ENCODE results near the gene SLC35G6. TPM values are rescaled to one million over a fixed set of nuclear protein-coding genes. Genes with fewer than 3 reads are reported as not detected.

Gene SLC35G6
- total and polyA plus RNA-seq, 2 of the 13 experiments (the other 11 are each of a cell fraction or from before 2014, with no cell fraction given), result 0.07 TPM; not detected in 1

DNA sequence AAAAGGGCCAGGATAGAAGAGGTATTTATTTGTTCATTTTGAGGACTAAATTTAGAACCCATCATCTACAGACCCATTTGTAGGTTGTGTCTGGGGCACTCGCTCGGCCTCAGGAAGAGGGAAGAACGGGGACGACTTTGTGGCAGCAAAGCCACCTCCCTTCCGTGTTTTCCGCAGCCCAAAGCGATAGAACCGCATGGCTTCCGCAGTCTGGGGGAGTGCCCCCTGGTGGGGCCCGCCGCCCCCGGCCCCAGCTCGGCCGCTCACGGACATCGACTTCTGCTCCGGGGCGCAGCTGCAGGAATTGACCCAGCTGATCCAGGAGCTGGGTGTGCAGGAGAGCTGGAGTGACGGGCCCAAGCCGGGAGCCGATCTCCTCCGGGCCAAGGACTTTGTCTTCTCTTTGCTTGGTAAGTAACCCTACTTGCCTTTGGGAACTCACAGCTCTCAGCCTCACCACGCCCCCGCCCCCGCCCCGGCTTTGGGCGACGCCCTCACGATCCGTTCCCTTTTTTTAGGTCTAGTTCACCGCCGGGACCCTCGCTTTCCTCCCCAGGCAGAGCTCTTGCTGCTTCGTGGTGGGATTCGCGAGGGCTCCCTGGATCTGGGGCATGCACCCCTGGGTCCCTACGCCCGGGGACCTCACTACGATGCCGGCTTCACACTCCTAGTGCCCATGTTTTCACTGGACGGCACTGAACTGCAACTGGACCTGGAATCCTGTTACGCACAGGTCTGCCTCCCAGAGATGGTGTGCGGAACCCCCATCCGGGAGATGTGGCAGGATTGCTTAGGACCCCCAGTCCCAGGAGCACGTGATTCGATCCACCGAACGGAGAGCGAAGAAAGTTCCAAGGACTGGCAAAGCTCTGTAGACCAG, 45.3 kb upstream of the SLC35G6 start (continued):
- TF ChIP-seq, protein P1, sequence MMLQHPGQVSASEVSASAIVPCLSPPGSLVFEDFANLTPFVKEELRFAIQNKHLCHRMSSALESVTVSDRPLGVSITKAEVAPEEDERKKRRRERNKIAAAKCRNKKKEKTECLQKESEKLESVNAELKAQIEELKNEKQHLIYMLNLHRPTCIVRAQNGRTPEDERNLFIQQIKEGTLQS (CRISPR knock-in tag; IDR thresholded peaks at IDR 0.05), result no peak
- peak; percentile 27; the same call in 1 of the 2 replicates for TF ChIP-seq KDM5B (CRISPR knock-in tag; IDR thresholded peaks at IDR 0.05; ENCODE audit: borderline replicate concordance)
- TF ChIP-seq ZNF720 (CRISPR knock-in tag; IDR thresholded peaks at IDR 0.05), result no peak
- TF ChIP-seq, protein P2, sequence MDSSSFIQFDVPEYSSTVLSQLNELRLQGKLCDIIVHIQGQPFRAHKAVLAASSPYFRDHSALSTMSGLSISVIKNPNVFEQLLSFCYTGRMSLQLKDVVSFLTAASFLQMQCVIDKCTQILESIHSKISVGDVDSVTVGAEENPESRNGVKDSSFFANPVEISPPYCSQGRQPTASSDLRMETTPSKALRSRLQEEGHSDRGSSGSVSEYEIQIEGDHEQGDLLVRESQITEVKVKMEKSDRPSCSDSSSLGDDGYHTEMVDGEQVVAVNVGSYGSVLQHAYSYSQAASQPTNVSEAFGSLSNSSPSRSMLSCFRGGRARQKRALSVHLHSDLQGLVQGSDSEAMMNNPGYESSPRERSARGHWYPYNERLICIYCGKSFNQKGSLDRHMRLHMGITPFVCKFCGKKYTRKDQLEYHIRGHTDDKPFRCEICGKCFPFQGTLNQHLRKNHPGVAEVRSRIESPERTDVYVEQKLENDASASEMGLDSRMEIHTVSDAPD (CRISPR knock-in tag; IDR thresholded peaks at IDR 0.05), result no peak
- TF ChIP-seq ZNF737 (CRISPR knock-in tag; IDR thresholded peaks at IDR 0.05; ENCODE audit: borderline replicate concordance), result no peak
- peak; percentile 50; the same call in 1 of the 2 replicates for TF ChIP-seq ZSCAN31 (CRISPR knock-in tag; IDR thresholded peaks at IDR 0.05; ENCODE audit: low read depth)
- TF ChIP-seq, protein P3, sequence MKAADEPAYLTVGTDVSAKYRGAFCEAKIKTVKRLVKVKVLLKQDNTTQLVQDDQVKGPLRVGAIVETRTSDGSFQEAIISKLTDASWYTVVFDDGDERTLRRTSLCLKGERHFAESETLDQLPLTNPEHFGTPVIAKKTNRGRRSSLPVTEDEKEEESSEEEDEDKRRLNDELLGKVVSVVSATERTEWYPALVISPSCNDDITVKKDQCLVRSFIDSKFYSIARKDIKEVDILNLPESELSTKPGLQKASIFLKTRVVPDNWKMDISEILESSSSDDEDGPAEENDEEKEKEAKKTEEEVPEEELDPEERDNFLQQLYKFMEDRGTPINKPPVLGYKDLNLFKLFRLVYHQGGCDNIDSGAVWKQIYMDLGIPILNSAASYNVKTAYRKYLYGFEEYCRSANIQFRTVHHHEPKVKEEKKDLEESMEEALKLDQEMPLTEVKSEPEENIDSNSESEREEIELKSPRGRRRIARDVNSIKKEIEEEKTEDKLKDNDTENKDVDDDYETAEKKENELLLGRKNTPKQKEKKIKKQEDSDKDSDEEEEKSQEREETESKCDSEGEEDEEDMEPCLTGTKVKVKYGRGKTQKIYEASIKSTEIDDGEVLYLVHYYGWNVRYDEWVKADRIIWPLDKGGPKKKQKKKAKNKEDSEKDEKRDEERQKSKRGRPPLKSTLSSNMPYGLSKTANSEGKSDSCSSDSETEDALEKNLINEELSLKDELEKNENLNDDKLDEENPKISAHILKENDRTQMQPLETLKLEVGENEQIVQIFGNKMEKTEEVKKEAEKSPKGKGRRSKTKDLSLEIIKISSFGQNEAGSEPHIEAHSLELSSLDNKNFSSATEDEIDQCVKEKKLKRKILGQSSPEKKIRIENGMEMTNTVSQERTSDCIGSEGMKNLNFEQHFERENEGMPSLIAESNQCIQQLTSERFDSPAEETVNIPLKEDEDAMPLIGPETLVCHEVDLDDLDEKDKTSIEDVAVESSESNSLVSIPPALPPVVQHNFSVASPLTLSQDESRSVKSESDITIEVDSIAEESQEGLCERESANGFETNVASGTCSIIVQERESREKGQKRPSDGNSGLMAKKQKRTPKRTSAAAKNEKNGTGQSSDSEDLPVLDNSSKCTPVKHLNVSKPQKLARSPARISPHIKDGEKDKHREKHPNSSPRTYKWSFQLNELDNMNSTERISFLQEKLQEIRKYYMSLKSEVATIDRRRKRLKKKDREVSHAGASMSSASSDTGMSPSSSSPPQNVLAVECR (CRISPR knock-in tag; IDR thresholded peaks at IDR 0.05; ENCODE audit: borderline replicate concordance), result peak; percentile 52; the same call in 1 of the 2 replicates
- no peak for TF ChIP-seq MTF1 (CRISPR knock-in tag; IDR thresholded peaks at IDR 0.05)
- TF ChIP-seq, protein P4, sequence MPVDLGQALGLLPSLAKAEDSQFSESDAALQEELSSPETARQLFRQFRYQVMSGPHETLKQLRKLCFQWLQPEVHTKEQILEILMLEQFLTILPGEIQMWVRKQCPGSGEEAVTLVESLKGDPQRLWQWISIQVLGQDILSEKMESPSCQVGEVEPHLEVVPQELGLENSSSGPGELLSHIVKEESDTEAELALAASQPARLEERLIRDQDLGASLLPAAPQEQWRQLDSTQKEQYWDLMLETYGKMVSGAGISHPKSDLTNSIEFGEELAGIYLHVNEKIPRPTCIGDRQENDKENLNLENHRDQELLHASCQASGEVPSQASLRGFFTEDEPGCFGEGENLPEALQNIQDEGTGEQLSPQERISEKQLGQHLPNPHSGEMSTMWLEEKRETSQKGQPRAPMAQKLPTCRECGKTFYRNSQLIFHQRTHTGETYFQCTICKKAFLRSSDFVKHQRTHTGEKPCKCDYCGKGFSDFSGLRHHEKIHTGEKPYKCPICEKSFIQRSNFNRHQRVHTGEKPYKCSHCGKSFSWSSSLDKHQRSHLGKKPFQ (CRISPR knock-in tag; IDR thresholded peaks at IDR 0.05; ENCODE audit: insufficient replicate concordance), result peak; percentile 73
- no peak for TF ChIP-seq PPARG (CRISPR knock-in tag; conservative IDR thresholded peaks at IDR 0.05)
- TF ChIP-seq SMAD3 (CRISPR knock-in tag; IDR thresholded peaks at IDR 0.05), result no peak
- TF ChIP-seq ZFYVE20 (CRISPR knock-in tag; IDR thresholded peaks at IDR 0.05; ENCODE audit: borderline replicate concordance, low read depth), result no peak
- TF ChIP-seq ZSCAN25 (CRISPR knock-in tag; IDR thresholded peaks at IDR 0.05), result no peak
- TF ChIP-seq SOX13 (IDR thresholded peaks at IDR 0.05), result no peak
- no peak for TF ChIP-seq SOX13 (CRISPR knock-in tag; conservative IDR thresholded peaks at IDR 0.05 in 1 of 2, IDR thresholded peaks at IDR 0.05 in 1 of 2)
- no peak for TF ChIP-seq SRY (CRISPR knock-in tag; IDR thresholded peaks at IDR 0.05)
- TF ChIP-seq, protein P5, sequence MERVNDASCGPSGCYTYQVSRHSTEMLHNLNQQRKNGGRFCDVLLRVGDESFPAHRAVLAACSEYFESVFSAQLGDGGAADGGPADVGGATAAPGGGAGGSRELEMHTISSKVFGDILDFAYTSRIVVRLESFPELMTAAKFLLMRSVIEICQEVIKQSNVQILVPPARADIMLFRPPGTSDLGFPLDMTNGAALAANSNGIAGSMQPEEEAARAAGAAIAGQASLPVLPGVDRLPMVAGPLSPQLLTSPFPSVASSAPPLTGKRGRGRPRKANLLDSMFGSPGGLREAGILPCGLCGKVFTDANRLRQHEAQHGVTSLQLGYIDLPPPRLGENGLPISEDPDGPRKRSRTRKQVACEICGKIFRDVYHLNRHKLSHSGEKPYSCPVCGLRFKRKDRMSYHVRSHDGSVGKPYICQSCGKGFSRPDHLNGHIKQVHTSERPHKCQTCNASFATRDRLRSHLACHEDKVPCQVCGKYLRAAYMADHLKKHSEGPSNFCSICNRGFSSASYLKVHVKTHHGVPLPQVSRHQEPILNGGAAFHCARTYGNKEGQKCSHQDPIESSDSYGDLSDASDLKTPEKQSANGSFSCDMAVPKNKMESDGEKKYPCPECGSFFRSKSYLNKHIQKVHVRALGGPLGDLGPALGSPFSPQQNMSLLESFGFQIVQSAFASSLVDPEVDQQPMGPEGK (CRISPR knock-in tag; IDR thresholded peaks at IDR 0.05), result peak; percentile 68; the same call in 1 of the 2 replicates
- 0 out of 2 replicates have a peak, but pooled peaks have one; percentile 9 for TF ChIP-seq FOXC1 (CRISPR knock-in tag; IDR thresholded peaks at IDR 0.05; ENCODE audit: borderline replicate concordance)

All from HepG2 (cell line).